HG03175 (cell line): Measurements from ENCODE around the gene DISC1.
"Not testable (repeated sequence)": the region's sequence is repeated elsewhere in the genome, so short reads cannot be mapped to it uniquely, and the experiment has no call there.

Experiments
- ATAC-seq: cut with Tn5 transposase; IDR thresholded peaks from one replicate; pipeline ENCODE4 v1.9.1; 2021; ENCODE audit warnings: mild to moderate bottlenecking, moderate library complexity; ENCODE audit not compliant: unreplicated experiment

The DISC1 gene

DNA sequence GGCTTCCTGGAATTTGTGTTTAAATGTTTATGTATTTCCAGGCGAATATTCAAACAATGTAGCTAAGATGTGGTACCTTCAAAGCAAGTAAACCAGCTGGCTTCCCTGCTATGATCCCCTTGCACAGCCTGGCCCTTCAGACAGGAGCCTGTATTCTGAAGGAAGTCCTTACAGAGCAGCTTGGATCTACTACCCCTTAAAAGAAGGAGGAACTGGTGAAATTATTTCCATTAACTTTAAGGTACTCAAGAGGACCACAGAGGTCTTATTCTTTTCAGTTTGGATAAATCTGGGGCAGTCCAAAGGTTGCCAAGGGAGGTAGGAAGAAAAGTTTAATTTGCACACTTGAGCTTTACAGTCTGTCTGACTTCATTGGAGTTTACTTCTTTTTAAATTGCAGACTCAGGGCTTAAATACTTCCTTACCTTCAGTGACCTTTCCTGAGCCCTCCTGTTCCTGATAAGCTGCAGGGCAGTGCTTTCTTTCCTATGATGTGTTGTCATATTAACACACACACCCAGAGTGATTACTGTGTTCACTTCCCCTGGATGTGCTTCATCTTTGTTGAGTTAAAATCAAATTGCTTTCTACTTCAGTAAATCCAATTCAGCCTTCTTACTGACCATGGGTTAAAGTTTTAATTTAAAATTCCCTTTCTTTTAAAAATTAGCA is 40.5 kb downstream of the DISC1 start:
- ATAC-seq: no peak

GRCh38 chr1:231667896-231668506 is 41.4 kb downstream of the DISC1 start:
- no peak for ATAC-seq

- ATAC-seq: no peak
Observed at GRCh38 chr1:231668826-231669225, 42.2 kb downstream of the DISC1 start.

- not testable (repeated sequence) for ATAC-seq
Observed at GRCh38 chr1:231669864-231670621, 43.5 kb downstream of the DISC1 start.

DNA sequence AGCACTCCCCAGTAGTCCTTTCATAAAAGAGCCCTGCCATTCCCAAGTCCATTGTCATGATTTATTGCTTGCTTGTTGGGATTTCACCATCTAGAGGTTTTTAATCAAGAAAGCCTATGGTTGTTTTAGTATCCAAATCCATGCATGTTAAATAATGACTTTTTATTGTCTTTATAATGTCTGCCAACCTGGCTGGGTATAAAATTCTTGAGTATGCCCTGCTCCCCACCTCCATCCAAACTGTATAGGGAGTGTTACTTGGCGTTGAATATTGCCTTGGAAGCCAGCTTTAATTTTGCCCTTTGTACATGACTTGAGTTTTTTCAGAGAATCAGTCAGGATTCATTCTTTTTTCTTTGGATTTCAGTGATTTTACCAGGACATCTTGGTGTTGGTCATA is 44.2 kb downstream of the DISC1 start:
- no peak for ATAC-seq

DNA sequence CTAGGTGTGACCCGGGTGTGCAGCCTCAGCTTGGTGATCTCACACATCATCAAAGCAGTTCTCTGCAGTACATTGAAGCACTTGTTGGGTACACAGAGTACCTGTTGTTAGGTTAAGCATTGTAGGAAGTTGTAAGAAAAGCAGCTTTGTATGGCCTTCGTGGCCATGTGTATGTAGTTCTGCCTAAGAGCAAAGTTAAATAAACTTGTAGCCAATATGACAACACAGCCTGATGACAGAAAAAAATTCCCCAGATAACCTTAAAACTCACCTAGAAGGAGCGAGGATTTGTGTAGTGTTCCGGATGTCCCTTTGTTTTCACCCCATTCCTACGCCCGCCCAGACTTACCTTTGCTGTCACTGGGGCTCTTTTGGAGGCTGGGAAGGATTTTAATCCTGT is 48.0 kb downstream of the DISC1 start:
- no peak for ATAC-seq

- ATAC-seq: no peak
Observed at GRCh38 chr1:231676487-231676886, 49.9 kb downstream of the DISC1 start.

- ATAC-seq: no peak
Observed at GRCh38 chr1:231677442-231677841, 50.9 kb downstream of the DISC1 start.

- ATAC-seq: no peak
Observed at GRCh38 chr1:231678011-231678432, 51.4 kb downstream of the DISC1 start.

- ATAC-seq: no peak
Observed at GRCh38 chr1:231679109-231679508, 52.5 kb downstream of the DISC1 start.

- no peak for ATAC-seq
Observed at GRCh38 chr1:231681006-231681405, 54.4 kb downstream of the DISC1 start.

DNA sequence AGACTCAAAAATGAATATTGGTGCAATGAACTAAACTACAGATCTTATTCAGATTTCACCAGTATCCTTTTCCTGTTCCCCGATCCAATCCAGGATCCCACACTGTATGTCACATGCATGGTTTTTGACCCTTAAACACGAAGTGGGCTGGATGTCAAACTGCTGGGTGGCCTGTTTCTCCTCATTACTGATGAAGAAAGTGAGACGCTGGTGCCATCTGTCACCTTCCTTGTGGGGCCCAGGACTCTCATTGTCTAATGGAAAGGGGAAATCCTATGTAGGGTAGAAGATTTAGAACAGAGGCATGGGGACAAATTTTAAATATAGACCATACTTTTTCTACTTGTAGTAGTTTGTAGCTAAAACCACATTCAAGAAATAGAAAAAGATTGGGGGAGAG is 56.2 kb downstream of the DISC1 start:
- ATAC-seq: no peak

DNA sequence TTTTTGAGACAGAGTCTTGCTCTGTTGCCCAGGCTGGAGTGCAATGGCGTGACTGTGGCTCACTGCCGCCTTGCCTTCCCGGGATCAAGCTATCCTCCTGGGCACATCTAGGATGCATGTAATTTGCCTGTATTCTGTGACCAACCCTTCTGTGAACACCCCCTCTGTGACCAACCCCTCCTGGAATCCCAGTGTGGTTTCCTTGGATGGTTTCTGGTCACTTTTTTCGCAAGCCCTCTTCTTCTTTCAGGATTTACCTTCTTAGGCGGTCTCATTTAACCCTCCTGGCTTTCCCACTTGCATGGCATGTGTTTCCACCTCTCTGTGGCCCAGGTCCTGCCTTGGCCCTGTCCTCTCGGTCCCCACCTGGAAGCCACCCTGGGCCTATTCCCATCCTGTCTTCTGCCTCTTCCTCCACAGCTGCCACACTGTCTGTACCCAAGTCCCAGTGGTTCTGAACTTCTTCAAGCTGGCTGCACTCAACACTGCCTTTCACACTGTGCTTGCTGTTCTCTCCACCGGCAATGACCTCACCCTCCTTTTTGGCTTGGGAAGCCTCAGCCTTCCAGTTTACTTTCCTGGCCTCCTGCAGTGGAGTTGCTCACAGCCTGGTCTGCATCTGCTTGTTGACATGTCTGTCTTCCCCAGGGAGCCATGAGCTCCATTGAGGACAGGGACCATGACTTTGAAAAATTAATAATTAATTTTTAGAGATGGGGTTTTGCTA is 57.0 kb downstream of the DISC1 start:
- no peak for ATAC-seq

DNA sequence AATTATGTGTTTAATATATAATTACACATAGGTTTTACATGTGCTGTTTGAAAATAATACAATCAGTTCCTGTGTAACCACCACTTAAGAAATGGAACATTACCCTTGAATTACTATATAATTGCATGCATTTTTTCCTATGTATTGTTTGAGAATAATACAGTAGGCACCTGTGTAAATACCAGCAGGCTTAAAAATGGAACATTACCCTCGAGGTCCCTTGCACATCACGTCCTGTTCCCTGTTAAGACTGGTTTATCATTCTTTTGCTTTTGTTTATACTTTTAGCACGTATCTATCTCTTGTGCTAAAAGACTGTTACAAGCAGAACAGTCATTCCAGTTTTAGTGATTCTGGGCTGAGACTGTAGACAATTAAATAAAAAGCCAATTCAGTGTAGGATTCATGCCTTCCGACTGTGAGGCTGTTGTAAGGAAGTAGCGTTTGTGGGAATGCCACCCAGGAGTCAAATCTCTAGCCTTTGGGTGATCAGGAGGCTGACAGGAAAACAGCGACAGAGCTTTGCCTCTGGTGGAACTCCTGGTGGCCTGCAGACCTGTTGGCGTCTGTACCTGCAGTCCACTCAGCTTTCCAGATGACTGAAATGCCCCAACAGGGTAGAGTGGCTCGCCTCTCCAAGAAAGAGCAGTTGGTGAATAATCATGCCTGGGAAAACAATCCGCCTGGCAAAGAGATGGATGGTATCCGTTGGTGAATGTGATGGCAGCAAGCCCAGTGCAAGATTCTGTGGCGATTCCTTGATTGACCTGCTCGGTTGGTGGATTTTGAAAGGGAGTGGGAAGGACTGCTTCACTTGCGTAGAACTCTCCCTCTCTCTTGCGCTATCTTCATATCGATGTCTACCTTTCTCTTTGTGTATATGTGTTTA is 58.0 kb downstream of the DISC1 start:
- no peak for ATAC-seq

DNA sequence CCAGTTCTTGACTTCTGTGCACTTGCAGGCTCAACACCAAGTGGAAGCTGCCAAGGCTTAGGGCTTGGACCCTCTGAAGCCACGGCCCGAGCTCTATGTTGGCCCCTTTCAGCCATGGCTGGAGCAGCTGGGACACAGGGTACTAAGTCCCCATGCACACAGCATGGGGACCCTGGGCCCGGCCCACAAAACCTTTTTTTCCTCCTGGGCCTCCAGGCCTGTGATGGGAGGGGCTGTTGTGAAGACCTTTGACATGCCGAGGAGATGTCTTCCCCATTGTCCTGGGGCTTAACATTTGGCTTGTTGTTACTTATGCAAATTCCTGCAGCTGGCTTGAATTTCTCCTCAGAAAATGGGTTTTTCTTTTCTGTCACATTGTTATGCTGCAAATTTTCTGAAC is 59.8 kb downstream of the DISC1 start:
- no peak for ATAC-seq

- no peak for ATAC-seq
Observed at GRCh38 chr1:231688989-231689388, 62.4 kb downstream of the DISC1 start.

DNA sequence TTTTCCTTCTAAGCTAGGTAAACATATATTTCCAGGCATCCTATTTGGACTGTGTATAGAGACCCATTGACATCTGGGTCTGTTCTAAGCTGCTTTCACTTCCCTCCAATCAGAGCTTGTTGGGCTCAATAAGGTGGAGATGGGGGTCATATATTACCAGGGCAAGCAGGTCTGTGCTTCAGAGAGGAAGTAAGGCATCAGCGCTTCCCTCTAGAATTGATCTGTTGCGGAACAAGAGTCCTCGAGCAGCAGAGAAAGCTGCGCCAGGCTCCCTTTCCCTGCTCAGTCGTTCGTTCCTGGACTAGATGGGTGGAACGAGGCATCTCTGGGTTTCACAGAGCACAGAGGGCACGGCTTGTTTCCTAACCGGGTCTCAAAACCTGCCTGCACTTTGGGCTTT is 63.5 kb downstream of the DISC1 start:
- ATAC-seq: no peak

- ATAC-seq: no peak
Observed at GRCh38 chr1:231691618-231692259, 65.1 kb downstream of the DISC1 start.

GRCh38 chr1:231693361-231694074 is 66.9 kb downstream of the DISC1 start:
- no peak for ATAC-seq
